HCT116 (cell line): Measurements from ENCODE around the gene G6PD. TPM values are rescaled to one million over a fixed set of nuclear protein-coding genes. Genes with fewer than 3 reads are reported as not detected.

ENCODE experiments used
- ATAC-seq: fragments of 200-7000 bp; cut with Tn5 transposase; 2 replicates; pipeline ENCODE4 v1.9.1; 2020; ENCODE audit warnings: mild to moderate bottlenecking, moderate library complexity
- BruUV-seq: library from RNA; stranded (reverse); fragments of 400-500 nt; replicated peaks from 2 replicates; lab custom pipeline; 2021; lab: Mats Ljungman, UMichigan
- CTCF ChIA-PET: fragments of 300-600 bp; sonication (Branson Sonifier 250); formaldehyde crosslinking; loops from one replicate; lab custom pipeline; 2021; ENCODE audit warnings: antibody characterized with exemption; lab: Charles Lee
- POLR2A ChIA-PET: fragments of 300-600, 350-600 bp; sonication (Branson Sonifier 250); formaldehyde crosslinking; loops from one replicate; lab custom pipeline; 2021; ENCODE audit warnings: antibody characterized with exemption; lab: Charles Lee
- RAD21 ChIA-PET, 2 experiments: fragments of 300-600 bp; sonication (Branson Sonifier 250); formaldehyde crosslinking; loops; one replicate each; lab custom pipeline; 2023; ENCODE audit warnings: low total read pairs in 2 of 2; ENCODE audit not compliant: uncharacterized antibody in 2 of 2, unreplicated experiment in 2 of 2, low non-redundant PET in 1 of 2; lab: Charles Lee
- DNase-seq: peaks from one replicate; pipeline ENCODE4 v3.0.0-alpha.2; 2010; ENCODE audit warnings: low read depth, low spot score
- H2AFZ ChIP-seq: fragments of 200-600 bp; shearing (Covaris generic), sonication (generic); 2 replicates; pipeline ENCODE4 v1.6.1; 2017; ENCODE audit warnings: low read depth, mixed run types, mixed read lengths, antibody characterized with exemption, low read length; ENCODE audit not compliant: poor library complexity, severe bottlenecking
- H3K27ac ChIP-seq: 2 replicates; pipeline ENCODE4 v1.5.1; 2012; ENCODE audit warnings: low read depth, low read length
- H3K27me3 ChIP-seq: fragments of 200-600 bp; sonication (generic); 2 replicates; pipeline ENCODE4 v1.6.1; 2016; ENCODE audit warnings: mixed run types, low read length, mixed read lengths; ENCODE audit not compliant: insufficient read depth
- H3K36me3 ChIP-seq, 2 experiments: fragments of 200-500 bp in 1 of 2; fragments of 200-600 bp in 1 of 2; sonication (Bioruptor generic) in 1 of 2; sonication (generic) in 1 of 2; 2 replicates each; pipeline versions ENCODE4 v1.5.1 to v1.6.1; 2014 to 2016; ENCODE audit warnings: low read length in 2 of 2, inconsistent platforms in 1 of 2, mixed read lengths in 1 of 2, mixed run types in 1 of 2; ENCODE audit not compliant: insufficient read depth in 2 of 2, control insufficient read depth in 1 of 2
- H3K4me1 ChIP-seq, 2 experiments: fragments of 200-600 bp in 1 of 2; sonication (generic) in 1 of 2; 2 replicates each; pipeline versions ENCODE4 v1.5.1 to v1.6.1; 2012 to 2017; ENCODE audit warnings: low read length in 2 of 2, inconsistent platforms in 1 of 2, mild to moderate bottlenecking in 1 of 2, mixed read lengths in 1 of 2, mixed run types in 1 of 2, moderate library complexity in 1 of 2; ENCODE audit not compliant: insufficient read depth in 2 of 2, control insufficient read depth in 1 of 2
- H3K4me2 ChIP-seq: fragments of 200-600 bp; sonication (generic); 2 replicates; pipeline ENCODE4 v1.6.1; 2017; ENCODE audit warnings: mixed run types, low read length, mixed read lengths
- H3K4me3 ChIP-seq, 2 experiments: fragments of 200-600 bp in 1 of 2; sonication (generic) in 1 of 2; replicated peaks in 1 of 2; 2 replicates each; pipeline ENCODE4 v1.5.1; 2011 to 2016; ENCODE audit warnings: low read length in 2 of 2, control low read depth in 1 of 2, low read depth in 1 of 2, mild to moderate bottlenecking in 1 of 2, mixed read lengths in 1 of 2, mixed run types in 1 of 2
- H3K79me2 ChIP-seq: fragments of 200-600 bp; sonication (generic); 2 replicates; pipeline ENCODE4 v1.6.1; 2017; ENCODE audit warnings: mild to moderate bottlenecking, mixed run types, low read length, moderate library complexity, mixed read lengths; ENCODE audit not compliant: insufficient read depth
- H3K9ac ChIP-seq: fragments of 200-600 bp; sonication (generic); 2 replicates; pipeline ENCODE4 v1.6.1; 2016; ENCODE audit warnings: low read length, mixed read lengths
- H3K9me2 ChIP-seq: fragments of 200-600 bp; sonication (generic), shearing (Covaris generic); 2 replicates; pipeline ENCODE4 v1.6.1; 2017; ENCODE audit warnings: mixed run types, mild to moderate bottlenecking, moderate library complexity; ENCODE audit not compliant: insufficient read depth
- H3K9me3 ChIP-seq, 2 experiments: fragments of 200-500 bp in 1 of 2; fragments of 200-600 bp in 1 of 2; sonication (Bioruptor generic) in 1 of 2; sonication (generic) in 1 of 2; 2 replicates each; pipeline ENCODE4 v1.6.1; 2014 to 2017; ENCODE audit warnings: low read length in 2 of 2, mixed read lengths in 2 of 2, inconsistent platforms in 1 of 2, low read depth in 1 of 2, mild to moderate bottlenecking in 1 of 2, mixed run types in 1 of 2, moderate library complexity in 1 of 2; ENCODE audit not compliant: control insufficient read depth in 1 of 2, insufficient read depth in 1 of 2
- H4K20me1 ChIP-seq: fragments of 200-600 bp; sonication (generic), shearing (Covaris generic); 2 replicates; pipeline ENCODE4 v1.6.1; 2017; ENCODE audit warnings: mixed run types, mild to moderate bottlenecking, moderate library complexity; ENCODE audit not compliant: insufficient read depth
- CBX3 ChIP-seq: IDR thresholded peaks from 2 replicates; pipeline ENCODE4 v1.6.1; 2012; ENCODE audit warnings: low read depth
- CEBPB ChIP-seq: IDR thresholded peaks from 2 replicates; pipeline ENCODE4 v1.6.1; 2012; ENCODE audit warnings: low read depth
- EGR1 ChIP-seq: IDR thresholded peaks from 2 replicates; pipeline ENCODE4 v1.6.1; 2012; ENCODE audit warnings: low read depth
- ELF1 ChIP-seq: IDR thresholded peaks from 2 replicates; pipeline ENCODE4 v1.6.1; 2012; ENCODE audit warnings: low read depth, borderline replicate concordance
- EZH2 ChIP-seq: fragments of 200-600 bp; sonication (generic); IDR thresholded peaks from 2 replicates; pipeline ENCODE4 v1.6.1; 2017; ENCODE audit warnings: antibody characterized with exemption, mixed run types
- EZH2phosphoT487 ChIP-seq: fragments of 200-600 bp; IDR thresholded peaks from 2 replicates; pipeline ENCODE4 v1.6.1; 2018; ENCODE audit warnings: antibody characterized with exemption, borderline replicate concordance
- FOSL1 ChIP-seq: IDR thresholded peaks from 2 replicates; pipeline ENCODE4 v1.6.1; 2012; ENCODE audit warnings: low read depth
- JUND ChIP-seq: IDR thresholded peaks from 2 replicates; pipeline ENCODE4 v1.6.1; 2012
- POLR2A ChIP-seq: IDR thresholded peaks from 2 replicates; pipeline ENCODE4 v1.7.0; 2011; ENCODE audit warnings: borderline replicate concordance; ENCODE audit not compliant: insufficient read depth, insufficient read length; ENCODE audit errors: extremely low read depth
- POLR2AphosphoS5 ChIP-seq: IDR thresholded peaks from 2 replicates; pipeline ENCODE4 v1.6.1; 2011; ENCODE audit warnings: mild to moderate bottlenecking, low read depth, low read length, moderate library complexity
- RAD21 ChIP-seq: IDR thresholded peaks from 2 replicates; pipeline ENCODE4 v1.6.1; 2012; ENCODE audit warnings: low read depth, mild to moderate bottlenecking
- SIN3A ChIP-seq: IDR thresholded peaks from 2 replicates; pipeline ENCODE4 v1.6.1; 2012; ENCODE audit warnings: low read depth
- SRF ChIP-seq: IDR thresholded peaks from 2 replicates; pipeline ENCODE4 v1.6.1; 2012; ENCODE audit warnings: low read depth
- YY1 ChIP-seq: IDR thresholded peaks from 2 replicates; pipeline ENCODE4 v1.6.1; 2011; ENCODE audit warnings: low read length, low read depth, moderate library complexity, mild to moderate bottlenecking; ENCODE audit not compliant: insufficient replicate concordance; ENCODE audit errors: extremely low read depth
- ZFX ChIP-seq: fragments of 450-650 bp; IDR thresholded peaks from 2 replicates; pipeline ENCODE4 v1.6.1; 2017
- ZNF274 ChIP-seq: fragments of 200-500 bp; sonication (Bioruptor generic); IDR thresholded peaks from 2 replicates; pipeline ENCODE4 v1.6.1; 2014; ENCODE audit warnings: mild to moderate bottlenecking, low read depth, low read length, inconsistent platforms
- intact Hi-C: fragments of 100-400 bp; cut with micrococcal nuclease; formaldehyde crosslinking; loops from 2 replicates; pipeline ENCODE4 v1.10.0; 2022
- total RNA-seq: library from RNA; stranded (reverse); gene quantifications from one replicate; pipeline ENCODE4 v1.2.1, GENCODE V29; 2021; ENCODE audit not compliant: unreplicated experiment
- TF ChIP-seq, protein P1 (sequence below): IDR thresholded peaks from 2 replicates; pipeline ENCODE4 v1.6.1; 2012; ENCODE audit warnings: low read depth
- TF ChIP-seq, protein P2 (sequence below): IDR thresholded peaks from 2 replicates; pipeline ENCODE4 v1.6.1; 2012
- TF ChIP-seq, protein P3 (sequence below): IDR thresholded peaks from 2 replicates; pipeline ENCODE4 v1.6.1; 2012
- TF ChIP-seq, protein P4 (sequence below), 3 experiments: fragments of 200-600 bp in 1 of 3; sonication (generic) in 1 of 3; IDR thresholded peaks in 2 of 3; conservative IDR thresholded peaks in 1 of 3; 2 replicates each; pipeline ENCODE4 v1.5.1; 2012 to 2017; ENCODE audit warnings: low read depth in 2 of 3, low read length in 2 of 3, antibody characterized with exemption in 1 of 3, borderline replicate concordance in 1 of 3, control low read depth in 1 of 3, mild to moderate bottlenecking in 1 of 3, mixed read lengths in 1 of 3, mixed run types in 1 of 3, moderate library complexity in 1 of 3; ENCODE audit not compliant: insufficient read depth in 1 of 3

Gene G6PD
- total RNA-seq, 1 experiment from 2014 or later = 109 TPM

DNA sequence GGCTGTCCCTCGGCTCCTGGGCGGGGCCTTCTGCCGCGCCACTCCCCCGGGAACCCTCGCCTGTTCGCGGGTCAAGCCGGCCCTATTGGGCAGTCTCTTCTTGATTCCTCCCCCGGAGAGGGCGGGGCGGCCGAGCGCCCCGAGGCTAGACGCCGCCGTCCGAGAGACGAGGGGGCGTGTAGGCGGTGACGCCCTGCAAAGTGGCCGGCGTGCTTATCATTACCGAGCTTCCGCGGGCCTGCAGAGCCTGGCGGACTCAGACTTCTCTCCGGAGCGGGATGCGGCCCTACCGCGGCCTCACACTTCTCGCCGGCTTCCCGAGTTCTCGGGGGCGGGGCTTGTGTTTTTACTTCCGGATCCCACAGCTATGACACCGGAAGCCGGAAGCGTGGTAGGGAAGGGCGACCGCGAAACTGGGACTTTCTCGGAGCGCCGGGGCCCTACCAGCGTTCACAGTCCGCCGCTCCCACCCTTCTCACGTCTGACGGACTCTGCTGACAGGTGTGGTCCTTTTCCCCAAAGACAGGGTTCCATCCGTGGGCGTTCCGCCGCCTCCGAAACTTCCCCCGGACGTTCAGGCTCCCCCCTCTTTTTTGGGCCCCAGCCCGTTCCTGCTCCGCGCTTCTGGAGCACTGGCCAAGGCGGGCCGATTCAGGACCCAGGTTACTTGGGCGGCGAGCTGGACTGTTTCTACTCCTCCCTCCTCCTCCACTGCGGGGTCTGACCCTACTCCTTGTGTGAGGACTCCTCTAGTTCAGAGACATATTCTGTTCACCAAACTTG, 790 bp upstream of the G6PD start, which contains the start of gene IKBKG:
Gene IKBKG (plus strand): TSS at position 376 of the 783 bp plus-strand sequence. CDS start 4,383 bp downstream, outside the sequence.
- Histone ChIP-seq H3K27me3 (no peaks in the 10 kb centered on the region), H3K9me3 (no peaks in the 10 kb centered on the region), H4K20me1 (no peaks in the 10 kb centered on the region), H3K36me3 (0 out of 4 replicates have a peak, but pooled peaks cover 0 to 4% of the 10 kb centered on the region in 2 experiments), H3K79me2 (peaks cover 53% of the 10 kb centered on the region), H3K4me3 (peak within 1 kb of the TSS; percentile 83 to 96), H3K9me2 (no peaks in the 10 kb centered on the region), H3K9ac (peak within 1 kb of the TSS; percentile 92), H3K27ac (peak within 1 kb of the TSS; percentile 74), H2AFZ (no peak within 1 kb of the TSS), H3K4me1 (peaks cover 11 to 17% of the 10 kb centered on the region in 2 experiments), H3K4me2 (peak within 1 kb of the TSS; percentile 90)
- intact Hi-C loops = no loop called here
- peak; percentile 89 for ATAC-seq
- TSS peak; percentile 61 for BruUV-seq
- ChIA-PET CTCF (no interaction called here), POLR2A (interaction anchor here (1.5 kb wide), 1 partner anchor 174 kb away, joined by 5 read pairs; no protein-coding TSS in a partner anchor), RAD21 (no interaction called here)
- DNase-seq = peak; percentile 72
- TF ChIP-seq, protein P1, sequence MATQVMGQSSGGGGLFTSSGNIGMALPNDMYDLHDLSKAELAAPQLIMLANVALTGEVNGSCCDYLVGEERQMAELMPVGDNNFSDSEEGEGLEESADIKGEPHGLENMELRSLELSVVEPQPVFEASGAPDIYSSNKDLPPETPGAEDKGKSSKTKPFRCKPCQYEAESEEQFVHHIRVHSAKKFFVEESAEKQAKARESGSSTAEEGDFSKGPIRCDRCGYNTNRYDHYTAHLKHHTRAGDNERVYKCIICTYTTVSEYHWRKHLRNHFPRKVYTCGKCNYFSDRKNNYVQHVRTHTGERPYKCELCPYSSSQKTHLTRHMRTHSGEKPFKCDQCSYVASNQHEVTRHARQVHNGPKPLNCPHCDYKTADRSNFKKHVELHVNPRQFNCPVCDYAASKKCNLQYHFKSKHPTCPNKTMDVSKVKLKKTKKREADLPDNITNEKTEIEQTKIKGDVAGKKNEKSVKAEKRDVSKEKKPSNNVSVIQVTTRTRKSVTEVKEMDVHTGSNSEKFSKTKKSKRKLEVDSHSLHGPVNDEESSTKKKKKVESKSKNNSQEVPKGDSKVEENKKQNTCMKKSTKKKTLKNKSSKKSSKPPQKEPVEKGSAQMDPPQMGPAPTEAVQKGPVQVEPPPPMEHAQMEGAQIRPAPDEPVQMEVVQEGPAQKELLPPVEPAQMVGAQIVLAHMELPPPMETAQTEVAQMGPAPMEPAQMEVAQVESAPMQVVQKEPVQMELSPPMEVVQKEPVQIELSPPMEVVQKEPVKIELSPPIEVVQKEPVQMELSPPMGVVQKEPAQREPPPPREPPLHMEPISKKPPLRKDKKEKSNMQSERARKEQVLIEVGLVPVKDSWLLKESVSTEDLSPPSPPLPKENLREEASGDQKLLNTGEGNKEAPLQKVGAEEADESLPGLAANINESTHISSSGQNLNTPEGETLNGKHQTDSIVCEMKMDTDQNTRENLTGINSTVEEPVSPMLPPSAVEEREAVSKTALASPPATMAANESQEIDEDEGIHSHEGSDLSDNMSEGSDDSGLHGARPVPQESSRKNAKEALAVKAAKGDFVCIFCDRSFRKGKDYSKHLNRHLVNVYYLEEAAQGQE = no peak
- TF ChIP-seq, protein P2, sequence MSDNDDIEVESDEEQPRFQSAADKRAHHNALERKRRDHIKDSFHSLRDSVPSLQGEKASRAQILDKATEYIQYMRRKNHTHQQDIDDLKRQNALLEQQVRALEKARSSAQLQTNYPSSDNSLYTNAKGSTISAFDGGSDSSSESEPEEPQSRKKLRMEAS = no peak
- TF ChIP-seq, protein P3, sequence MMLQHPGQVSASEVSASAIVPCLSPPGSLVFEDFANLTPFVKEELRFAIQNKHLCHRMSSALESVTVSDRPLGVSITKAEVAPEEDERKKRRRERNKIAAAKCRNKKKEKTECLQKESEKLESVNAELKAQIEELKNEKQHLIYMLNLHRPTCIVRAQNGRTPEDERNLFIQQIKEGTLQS = no peak
- TF ChIP-seq YY1 (no peak), JUND (no peak), FOSL1 (no peak), EZH2 (no peak), SIN3A (no peak), ZFX (peak; percentile 39), POLR2A (peak; percentile 14), ZNF274 (no peak), SRF (no peak), ELF1 (no peak), RAD21 (no peak), EZH2phosphoT487 (no peak), EGR1 (no peak), POLR2AphosphoS5 (peak; percentile 18; the same call in 1 of the 2 replicates), CEBPB (no peak), CBX3 (no peak)
- TF ChIP-seq, protein P4, sequence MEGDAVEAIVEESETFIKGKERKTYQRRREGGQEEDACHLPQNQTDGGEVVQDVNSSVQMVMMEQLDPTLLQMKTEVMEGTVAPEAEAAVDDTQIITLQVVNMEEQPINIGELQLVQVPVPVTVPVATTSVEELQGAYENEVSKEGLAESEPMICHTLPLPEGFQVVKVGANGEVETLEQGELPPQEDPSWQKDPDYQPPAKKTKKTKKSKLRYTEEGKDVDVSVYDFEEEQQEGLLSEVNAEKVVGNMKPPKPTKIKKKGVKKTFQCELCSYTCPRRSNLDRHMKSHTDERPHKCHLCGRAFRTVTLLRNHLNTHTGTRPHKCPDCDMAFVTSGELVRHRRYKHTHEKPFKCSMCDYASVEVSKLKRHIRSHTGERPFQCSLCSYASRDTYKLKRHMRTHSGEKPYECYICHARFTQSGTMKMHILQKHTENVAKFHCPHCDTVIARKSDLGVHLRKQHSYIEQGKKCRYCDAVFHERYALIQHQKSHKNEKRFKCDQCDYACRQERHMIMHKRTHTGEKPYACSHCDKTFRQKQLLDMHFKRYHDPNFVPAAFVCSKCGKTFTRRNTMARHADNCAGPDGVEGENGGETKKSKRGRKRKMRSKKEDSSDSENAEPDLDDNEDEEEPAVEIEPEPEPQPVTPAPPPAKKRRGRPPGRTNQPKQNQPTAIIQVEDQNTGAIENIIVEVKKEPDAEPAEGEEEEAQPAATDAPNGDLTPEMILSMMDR (IDR thresholded peaks at IDR 0.05 in 2 of 3, conservative IDR thresholded peaks at IDR 0.05 in 1 of 3; ENCODE audit: borderline replicate concordance in 1 of 3, insufficient read depth in 1 of 3, low read depth in 2 of 3, low read length in 2 of 3) = no peak
